Activated CD8-positive, alpha-beta memory T cell treated with anti-CD3 and anti-CD28 coated beads, Interleukin-2, amount 10 ng/mL, durations not matched to agents 7 days and 5 days (primary cell): ENCODE results near the gene GABRQ. TPM values are rescaled to one million over a fixed set of nuclear protein-coding genes. Genes with fewer than 3 reads are reported as not detected.
"Not testable (repeated sequence)": the region's sequence is repeated elsewhere in the genome, so short reads cannot be mapped to it uniquely, and the experiment has no call there.

Experiments
- ATAC-seq: fragments of 150-1000 bp; cut with Tn5 transposase; one replicate; pipeline ENCODE4 v1.10.0; 2021; ENCODE audit warnings: moderate library complexity
- CTCF ChIA-PET: fragments of 350-600 bp; sonication (Branson Sonifier 250); formaldehyde crosslinking; loops from one replicate; lab custom pipeline; 2021; ENCODE audit warnings: antibody characterized with exemption; lab: Charles Lee
- DNase-seq: peaks from one replicate; pipeline ENCODE4 v3.0.0-alpha.2; 2020
- H3K27ac Mint-ChIP-seq: one replicate; pipeline ENCODE4 v1.8.0; 2021; ENCODE audit warnings: mild to moderate bottlenecking, mixed read lengths
- H3K27me3 Mint-ChIP-seq: one replicate; pipeline ENCODE4 v1.8.0; 2021; ENCODE audit warnings: mixed read lengths
- H3K36me3 Mint-ChIP-seq: one replicate; pipeline ENCODE4 v1.8.0; 2021; ENCODE audit warnings: mild to moderate bottlenecking, mixed read lengths
- H3K4me1 Mint-ChIP-seq: one replicate; pipeline ENCODE4 v1.8.0; 2021; ENCODE audit warnings: mixed read lengths
- H3K4me3 Mint-ChIP-seq: one replicate; pipeline ENCODE4 v1.8.0; 2021; ENCODE audit warnings: mild to moderate bottlenecking, moderate library complexity, mixed read lengths
- H3K9me3 Mint-ChIP-seq: one replicate; pipeline ENCODE4 v1.8.0; 2022; ENCODE audit warnings: low read depth, mixed read lengths
- total RNA-seq, 2 experiments: library from RNA; stranded (reverse); gene quantifications; one replicate each; pipeline ENCODE4 v1.2.3, GENCODE V29; 2021

GABRQ gene
- total RNA-seq, 2 experiments from 2014 or later, result not detected

GRCh38 chrX:152641996-152642395 is 4.3 kb downstream of the GABRQ start:
- Mint-ChIP-seq H3K4me3 (no peak overlapping the region), H3K4me1 (no peaks in the 10 kb centered on the region), H3K27ac (no peak overlapping the region), H3K27me3 (peaks cover 20% of the 10 kb centered on the region), H3K36me3 (no peaks in the 10 kb centered on the region), H3K9me3 (no peaks in the 10 kb centered on the region)
- CTCF ChIA-PET, result no interaction called here
- ATAC-seq (no peak), DNase-seq (no peak)

GRCh38 chrX:152642931-152643564 is 5.4 kb downstream of the GABRQ start:
- no peak overlapping the region for H3K4me3 Mint-ChIP-seq
- ATAC-seq, result no peak
- CTCF ChIA-PET, result no interaction called here
- no peaks in the 10 kb centered on the region for H3K4me1 Mint-ChIP-seq
- no peak overlapping the region for H3K27ac Mint-ChIP-seq
- H3K27me3 Mint-ChIP-seq, result peaks cover 14% of the 10 kb centered on the region
- H3K36me3 Mint-ChIP-seq, result no peaks in the 10 kb centered on the region
- no peaks in the 10 kb centered on the region for H3K9me3 Mint-ChIP-seq
- no peak for DNase-seq

GRCh38 chrX:152646961-152647360 is 9.3 kb downstream of the GABRQ start:
- H3K4me1 Mint-ChIP-seq, result no peaks in the 10 kb centered on the region
- no peak for ATAC-seq
- no peak overlapping the region for H3K4me3 Mint-ChIP-seq
- CTCF ChIA-PET, result no interaction called here
- no peaks in the 10 kb centered on the region for H3K27me3 Mint-ChIP-seq
- no peak for DNase-seq
- H3K27ac Mint-ChIP-seq, result no peak overlapping the region
- H3K36me3 Mint-ChIP-seq, result no peaks in the 10 kb centered on the region
- H3K9me3 Mint-ChIP-seq, result no peaks in the 10 kb centered on the region

- Mint-ChIP-seq H3K9me3 (no peaks in the 10 kb centered on the region), H3K36me3 (no peaks in the 10 kb centered on the region), H3K4me1 (no peaks in the 10 kb centered on the region), H3K4me3 (no peak overlapping the region), H3K27me3 (no peaks in the 10 kb centered on the region), H3K27ac (no peak overlapping the region)
- CTCF ChIA-PET, result no interaction called here
- DNase-seq (no peak), ATAC-seq (no peak)
These were observed 10.3 kb downstream of the GABRQ start for GRCh38 chrX:152647978-152648377.

- Mint-ChIP-seq H3K4me3 (no peak overlapping the region), H3K4me1 (no peaks in the 10 kb centered on the region), H3K27ac (no peak overlapping the region), H3K27me3 (no peaks in the 10 kb centered on the region), H3K9me3 (no peaks in the 10 kb centered on the region), H3K36me3 (no peaks in the 10 kb centered on the region)
- CTCF ChIA-PET, result interaction anchor here (1.6 kb wide), 1 partner anchor 19 kb away, joined by 3 read pairs; no protein-coding TSS in a partner anchor
- DNase-seq (no peak), ATAC-seq (no peak)
These were observed 14.4 kb downstream of the GABRQ start for GRCh38 chrX:152652060-152652459.

- no peak for ATAC-seq
- no peak overlapping the region for H3K27ac Mint-ChIP-seq
These were observed 14.8 kb downstream of the GABRQ start for GRCh38 chrX:152652467-152652866.

GRCh38 chrX:152656087-152656486 is 18.4 kb downstream of the GABRQ start:
- ATAC-seq (no peak), DNase-seq (no peak)
- Mint-ChIP-seq H3K4me3 (no peak overlapping the region), H3K27me3 (no peaks in the 10 kb centered on the region), H3K4me1 (no peaks in the 10 kb centered on the region), H3K9me3 (no peaks in the 10 kb centered on the region), H3K27ac (no peak overlapping the region), H3K36me3 (no peaks in the 10 kb centered on the region)
- CTCF ChIA-PET, result no interaction called here

More at GRCh38 chrX:152652467-152652866, 14.8 kb downstream of the GABRQ start:
- Mint-ChIP-seq H3K4me1 (no peaks in the 10 kb centered on the region), H3K36me3 (no peaks in the 10 kb centered on the region), H3K4me3 (no peak overlapping the region), H3K9me3 (no peaks in the 10 kb centered on the region), H3K27me3 (no peaks in the 10 kb centered on the region)
- CTCF ChIA-PET, result interaction anchor here (1.6 kb wide), 1 partner anchor 20 kb away, joined by 3 read pairs; no protein-coding TSS in a partner anchor
- no peak for DNase-seq

GRCh38 chrX:152656890-152657289 is 19.2 kb downstream of the GABRQ start:
- ATAC-seq (no peak), DNase-seq (no peak)
- H3K27ac Mint-ChIP-seq, result no peak overlapping the region
- H3K36me3 Mint-ChIP-seq, result no peaks in the 10 kb centered on the region
- H3K4me1 Mint-ChIP-seq, result no peaks in the 10 kb centered on the region
- no peak overlapping the region for H3K4me3 Mint-ChIP-seq
- H3K27me3 Mint-ChIP-seq, result no peaks in the 10 kb centered on the region
- CTCF ChIA-PET, result no interaction called here
- H3K9me3 Mint-ChIP-seq, result no peaks in the 10 kb centered on the region

GRCh38 chrX:152658302-152658701 is 20.6 kb downstream of the GABRQ start:
- no peaks in the 10 kb centered on the region for H3K27me3 Mint-ChIP-seq
- no peak overlapping the region for H3K27ac Mint-ChIP-seq
- H3K9me3 Mint-ChIP-seq, result no peaks in the 10 kb centered on the region
- H3K4me3 Mint-ChIP-seq, result no peak overlapping the region
- H3K4me1 Mint-ChIP-seq, result no peaks in the 10 kb centered on the region
- H3K36me3 Mint-ChIP-seq, result no peaks in the 10 kb centered on the region
- CTCF ChIA-PET, result no interaction called here
- DNase-seq (no peak), ATAC-seq (no peak)

GRCh38 chrX:152663086-152663485 is 25.4 kb downstream of the GABRQ start:
- Mint-ChIP-seq H3K9me3 (no peaks in the 10 kb centered on the region), H3K4me1 (no peaks in the 10 kb centered on the region), H3K36me3 (no peaks in the 10 kb centered on the region), H3K27me3 (no peaks in the 10 kb centered on the region), H3K4me3 (no peak overlapping the region), H3K27ac (no peak overlapping the region)
- ATAC-seq (no peak), DNase-seq (no peak)
- CTCF ChIA-PET, result no interaction called here

- H3K4me3 Mint-ChIP-seq, result no peak overlapping the region
- ATAC-seq (no peak), DNase-seq (no peak)
- no peaks in the 10 kb centered on the region for H3K36me3 Mint-ChIP-seq
- no peaks in the 10 kb centered on the region for H3K9me3 Mint-ChIP-seq
- no peak overlapping the region for H3K27ac Mint-ChIP-seq
- CTCF ChIA-PET, result no interaction called here
- no peaks in the 10 kb centered on the region for H3K4me1 Mint-ChIP-seq
- H3K27me3 Mint-ChIP-seq, result no peaks in the 10 kb centered on the region
These were observed 36.4 kb downstream of the GABRQ start for GRCh38 chrX:152674135-152674534.

- H3K4me1 Mint-ChIP-seq, ATAC-seq, H3K27me3 Mint-ChIP-seq, H3K4me3 Mint-ChIP-seq, H3K36me3 Mint-ChIP-seq, H3K9me3 Mint-ChIP-seq, H3K27ac Mint-ChIP-seq, DNase-seq, CTCF ChIA-PET: not testable (repeated sequence)
These were observed 37.0 kb downstream of the GABRQ start for GRCh38 chrX:152674652-152675051.

- CTCF ChIA-PET, ATAC-seq, H3K27ac Mint-ChIP-seq, DNase-seq, H3K4me3 Mint-ChIP-seq, H3K9me3 Mint-ChIP-seq, H3K36me3 Mint-ChIP-seq, H3K4me1 Mint-ChIP-seq, H3K27me3 Mint-ChIP-seq: not testable (repeated sequence)
These were observed 43.3 kb downstream of the GABRQ start for GRCh38 chrX:152681012-152681411.

- H3K27ac Mint-ChIP-seq, ATAC-seq, H3K4me1 Mint-ChIP-seq, DNase-seq, H3K27me3 Mint-ChIP-seq, H3K9me3 Mint-ChIP-seq, H3K36me3 Mint-ChIP-seq, CTCF ChIA-PET, H3K4me3 Mint-ChIP-seq: not testable (repeated sequence)
These were observed 60.5 kb downstream of the GABRQ start, which contains the start of gene MAGEA3 for GRCh38 chrX:152697952-152698931. TSS of gene MAGEA3 (plus strand) at chrX:152698794. CDS start at chrX:152700833, 2,039 bp downstream.
